Stimulated activated CD4-positive, alpha-beta T cell treated with anti-CD3 and anti-CD28 coated beads, TNF-alpha, amount 100 ng/mL, for 1 hour (primary cell): ENCODE data around the gene FBXW12.
A peak's percentile ranks its signal among the peaks of the same experiment; 100 is the strongest.
"Not testable (repeated sequence)": the region's sequence is repeated elsewhere in the genome, so short reads cannot be mapped to it uniquely, and the experiment has no call there.

Source experiments
- DNase-seq, 3 donors: peaks; one replicate each; pipeline ENCODE4 v3.0.0-alpha.2; 2020; ENCODE audit warnings: low read depth in 3 of 3, low spot score in 1 of 3

FBXW12 gene

GRCh38 chr3:48372862-48373435 is 930 bp downstream of the FBXW12 start:
- DNase-seq, result no peak

- DNase-seq, result no peak
Measured at GRCh38 chr3:48387634-48388033, 15.6 kb downstream of the FBXW12 start.

- DNase-seq, result no peak
Measured at GRCh38 chr3:48388966-48389365, 16.9 kb downstream of the FBXW12 start.

GRCh38 chr3:48394391-48394790 is 22.4 kb downstream of the FBXW12 start:
- no peak for DNase-seq

GRCh38 chr3:48395714-48396113 is 23.7 kb downstream of the FBXW12 start:
- DNase-seq, result no peak

- DNase-seq, result no peak
Measured at GRCh38 chr3:48397767-48398681, 26.0 kb downstream of the FBXW12 start.

- no peak for DNase-seq
Measured at GRCh38 chr3:48398701-48399386, 26.8 kb downstream of the FBXW12 start.

- no peak for DNase-seq
Measured at GRCh38 chr3:48399387-48400172, 27.6 kb downstream of the FBXW12 start.

- DNase-seq, result peak; percentile 21 to 33 (median 30)
Measured at GRCh38 chr3:48400824-48401433, 28.9 kb downstream of the FBXW12 start.

- not testable (repeated sequence) for DNase-seq
Measured at GRCh38 chr3:48401434-48401901, 29.4 kb downstream of the FBXW12 start.

GRCh38 chr3:48402281-48402732 is 30.3 kb downstream of the FBXW12 start:
- DNase-seq, result no peak

GRCh38 chr3:48402907-48403306 is 30.9 kb downstream of the FBXW12 start:
- no peak for DNase-seq

GRCh38 chr3:48403533-48404439 is 31.8 kb downstream of the FBXW12 start:
- DNase-seq, result no peak

- DNase-seq, result no peak
Measured at GRCh38 chr3:48404440-48405342, 32.7 kb downstream of the FBXW12 start.

- no peak for DNase-seq
Measured at GRCh38 chr3:48405343-48405881, 33.4 kb downstream of the FBXW12 start.

GRCh38 chr3:48405971-48406370 is 34.0 kb downstream of the FBXW12 start:
- DNase-seq, result no peak

- DNase-seq, result no peak
Measured at GRCh38 chr3:48406443-48407431, 34.7 kb downstream of the FBXW12 start.
